ENCODE measurements around the gene SND1.

GRCh38 chr7:128030263-128030653, 378.3 kb downstream of the SND1 start:
- TF ChIP-seq CTCF (IDR thresholded peaks at IDR 0.05) (no peak), POLR2A (IDR thresholded peaks at IDR 0.05) (no peak)

Measured in esophagus squamous epithelium (tissue), 4 donors.